HG03575 (cell line): ENCODE measurements around the gene MAGOHB.

ENCODE experiments used
- ATAC-seq: cut with Tn5 transposase; IDR thresholded peaks from one replicate; pipeline ENCODE4 v1.9.1; 2021; ENCODE audit not compliant: unreplicated experiment, insufficient number of reproducible peaks, low FRiP score; ENCODE audit errors: extremely low read depth

Gene MAGOHB

GRCh38 chr12:10562306-10562933, 51.0 kb downstream of the MAGOHB start:
- no peak for ATAC-seq

DNA sequence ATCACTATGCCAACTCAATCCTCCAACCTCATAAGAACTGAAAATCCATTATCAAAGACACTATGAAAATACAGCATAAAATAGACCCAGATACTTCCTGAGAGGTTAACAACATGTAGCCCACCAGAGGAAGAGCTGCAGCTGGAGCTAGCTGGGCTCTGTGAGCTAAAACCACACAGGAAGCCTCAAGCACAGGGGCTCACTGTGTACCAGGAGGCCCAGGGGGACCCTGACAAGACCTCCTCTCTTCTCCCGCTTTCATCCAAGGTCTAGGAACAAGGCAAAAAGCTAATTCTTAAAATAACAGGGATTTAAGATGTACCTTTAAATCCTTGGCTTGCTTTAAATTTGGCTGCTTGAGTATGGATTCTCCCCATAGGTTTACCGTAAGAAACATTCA, 54.2 kb downstream of the MAGOHB start:
- ATAC-seq, result no peak

- no peak for ATAC-seq
Observed at GRCh38 chr12:10558789-10559188, 54.6 kb downstream of the MAGOHB start.

DNA sequence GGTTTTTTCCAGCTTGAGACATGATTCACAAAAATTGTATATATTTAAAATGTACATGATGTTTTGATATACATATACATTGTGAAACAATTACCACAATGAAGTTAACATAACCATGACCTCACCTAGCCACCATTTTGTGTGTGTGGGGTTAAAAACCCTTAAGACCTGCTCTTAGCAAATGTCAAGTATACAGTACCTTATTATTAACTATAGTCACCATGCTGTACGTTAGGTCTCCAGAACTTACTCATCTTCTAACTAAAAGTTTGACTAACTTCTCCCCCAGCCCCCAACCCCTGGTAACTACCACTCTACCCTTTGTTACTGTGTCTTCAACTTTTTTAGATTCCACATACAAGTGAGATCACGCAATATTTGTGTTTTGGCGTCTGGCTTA, 55.1 kb downstream of the MAGOHB start:
- no peak for ATAC-seq

GRCh38 chr12:10557766-10558165, 55.6 kb downstream of the MAGOHB start:
- ATAC-seq, result no peak

GRCh38 chr12:10557329-10557728, 56.1 kb downstream of the MAGOHB start:
- no peak for ATAC-seq

DNA sequence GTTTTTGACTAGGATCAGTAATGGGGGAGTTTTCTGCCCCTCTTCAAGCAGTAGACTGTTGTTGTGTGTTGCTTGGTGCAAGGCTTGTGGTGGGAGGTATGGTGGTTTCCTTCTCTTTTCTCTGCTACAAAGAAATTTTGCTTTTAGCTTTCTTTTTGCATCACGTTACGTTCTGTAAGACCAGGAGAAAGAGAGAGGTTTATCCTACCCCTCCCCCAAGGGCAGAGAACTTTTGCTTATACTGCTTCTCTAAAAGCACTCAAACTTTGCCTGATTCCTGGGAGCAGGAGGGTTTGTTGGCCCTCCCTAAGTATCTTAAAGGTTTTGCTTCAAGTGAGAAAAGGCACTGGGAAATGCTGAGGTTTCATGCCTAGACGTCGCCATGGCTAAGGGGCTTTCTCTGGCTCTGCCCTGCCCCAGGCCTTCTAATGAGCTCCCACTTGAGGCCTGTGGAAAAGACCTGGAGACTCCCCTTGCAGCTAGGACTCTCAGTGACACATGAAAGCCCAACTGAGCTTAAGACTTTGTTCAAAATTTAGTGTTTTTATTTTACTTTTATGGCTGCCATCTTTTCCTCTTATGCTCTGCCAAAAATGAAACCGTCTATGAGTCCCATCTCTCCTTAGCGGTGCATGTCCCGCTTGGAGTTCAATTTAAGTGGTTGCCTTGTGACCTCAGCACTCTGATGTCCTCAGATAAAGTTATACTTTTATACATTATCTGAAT, 58.5 kb downstream of the MAGOHB start:
- ATAC-seq, result no peak

GRCh38 chr12:10554228-10554755, 59.1 kb downstream of the MAGOHB start:
- no peak for ATAC-seq
